Panc1 (cell line): ENCODE measurements around the gene ANTXR2. TPM values are rescaled to one million over a fixed set of nuclear protein-coding genes. Genes with fewer than 3 reads are reported as not detected.

Experiments used
- ATAC-seq: fragments of 200-7000 bp; cut with Tn5 transposase; 2 replicates; pipeline ENCODE4 v1.9.1; 2020; ENCODE audit warnings: mild to moderate bottlenecking, moderate library complexity
- BruUV-seq: library from RNA; stranded (reverse); fragments of 400-500 nt; replicated peaks from 2 replicates; lab custom pipeline; 2021; lab: Mats Ljungman, UMichigan
- CTCF ChIA-PET: fragments of 300-600 bp; sonication (Branson Sonifier 250); formaldehyde crosslinking; loops from one replicate; lab custom pipeline; 2022; ENCODE audit warnings: antibody characterized with exemption; lab: Charles Lee
- POLR2A ChIA-PET: fragments of 300-600 bp; sonication (Branson Sonifier 250); formaldehyde crosslinking; loops from one replicate; lab custom pipeline; 2022; ENCODE audit warnings: antibody characterized with exemption; lab: Charles Lee
- DNase-seq: peaks from one replicate; pipeline ENCODE4 v3.0.0-alpha.2; 2010; ENCODE audit warnings: low read depth, low spot score
- H3K27ac ChIP-seq: 2 replicates; pipeline ENCODE4 v1.5.1; 2011; ENCODE audit warnings: mild to moderate bottlenecking, low read length, inconsistent platforms
- H3K27me3 ChIP-seq: fragments of 200-500 bp; sonication (Bioruptor generic); 2 replicates; pipeline ENCODE4 v1.6.0; 2014; ENCODE audit warnings: low read length, inconsistent platforms; ENCODE audit not compliant: control insufficient read depth, insufficient read depth
- H3K36me3 ChIP-seq: fragments of 200-500 bp; sonication (Bioruptor generic); 2 replicates; pipeline ENCODE4 v1.5.1; 2014; ENCODE audit warnings: inconsistent platforms, mild to moderate bottlenecking, low read length, moderate library complexity; ENCODE audit not compliant: control insufficient read depth, insufficient read depth
- H3K4me1 ChIP-seq: 2 replicates; pipeline ENCODE4 v1.5.1; 2011; ENCODE audit warnings: inconsistent platforms, mild to moderate bottlenecking, low read length, moderate library complexity; ENCODE audit not compliant: control insufficient read depth, insufficient read depth
- H3K4me3 ChIP-seq, 2 experiments: 2 replicates each; pipeline ENCODE4 v1.5.1; 2011 to 2012; ENCODE audit warnings: low read depth in 2 of 2, low read length in 2 of 2, mild to moderate bottlenecking in 2 of 2, inconsistent platforms in 1 of 2, moderate library complexity in 1 of 2
- H3K9me3 ChIP-seq: fragments of 200-500 bp; sonication (Bioruptor generic); 2 replicates; pipeline ENCODE4 v1.5.1; 2014; ENCODE audit warnings: low read depth, mild to moderate bottlenecking, inconsistent platforms, low read length, moderate library complexity; ENCODE audit not compliant: control insufficient read depth, insufficient read depth
- POLR2AphosphoS5 ChIP-seq: IDR thresholded peaks from 2 replicates; pipeline ENCODE4 v1.6.1; 2012; ENCODE audit warnings: mild to moderate bottlenecking, low read depth, low read length, moderate library complexity
- SIN3A ChIP-seq: IDR thresholded peaks from 2 replicates; pipeline ENCODE4 v1.6.1; 2012; ENCODE audit warnings: low read depth, mild to moderate bottlenecking, low read length, moderate library complexity, borderline replicate concordance; ENCODE audit not compliant: insufficient read depth
- TCF7L2 ChIP-seq: IDR thresholded peaks from 2 replicates; pipeline ENCODE4 v1.6.1; 2011; ENCODE audit warnings: mild to moderate bottlenecking, low read depth, low read length, inconsistent platforms
- in situ Hi-C: cut with HindIII; loops from 2 replicates; pipeline ENCODE4 v1.10.0; 2016; ENCODE audit warnings: low sequenced_read_pairs, low pct_unique_long_range_greater_than_20kb
- intact Hi-C: fragments of 100-400 bp; cut with micrococcal nuclease; formaldehyde crosslinking; loops from one replicate; pipeline ENCODE4 v1.10.0; 2022; ENCODE audit not compliant: unreplicated experiment
- total RNA-seq: library from RNA; stranded (reverse); gene quantifications from one replicate; pipeline ENCODE4 v1.2.1, GENCODE V29; 2021; ENCODE audit not compliant: unreplicated experiment
- TF ChIP-seq, protein P1 (sequence below): fragments of 450-650 bp; IDR thresholded peaks from 2 replicates; pipeline ENCODE4 v1.5.1; 2017; ENCODE audit warnings: mild to moderate bottlenecking
- TF ChIP-seq, protein P2 (sequence below), 2 experiments: IDR thresholded peaks; 2 replicates each; pipeline ENCODE4 v1.6.1; 2011 to 2012; ENCODE audit warnings: low read depth in 2 of 2, control low read depth in 1 of 2, low read length in 1 of 2, mild to moderate bottlenecking in 1 of 2, moderate library complexity in 1 of 2; ENCODE audit not compliant: insufficient read depth in 1 of 2

ANTXR2 gene
- total RNA-seq, 1 experiment from 2014 or later: 27.8 TPM

DNA sequence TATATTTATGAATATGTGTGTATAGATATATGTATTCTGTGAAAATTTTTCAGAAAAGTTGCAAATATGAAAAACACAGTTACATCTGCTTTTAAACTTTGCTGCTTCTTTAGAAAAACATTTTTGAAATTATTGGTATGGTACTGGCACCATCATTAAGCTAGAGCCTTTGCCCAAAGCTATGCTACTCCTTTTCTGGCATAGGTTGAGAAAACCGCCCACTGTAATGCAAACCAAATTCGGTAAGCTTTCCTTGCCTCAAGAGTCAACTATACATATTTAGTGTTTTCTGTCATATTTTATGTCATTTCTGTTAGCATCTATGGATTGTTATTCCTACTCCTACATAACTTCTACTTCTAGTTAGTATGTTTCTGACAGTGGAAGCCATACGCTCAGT, 50.7 kb downstream of the ANTXR2 start:
- POLR2A ChIA-PET: no interaction called here
- no peak for ATAC-seq
- intact Hi-C loops: no loop called here
- DNase-seq: no peak
- Histone ChIP-seq H3K36me3 (peaks cover 17% of the 10 kb centered on the region), H3K27ac (no peak overlapping the region), H3K4me3 (no peak overlapping the region), H3K27me3 (no peaks in the 10 kb centered on the region), H3K9me3 (no peaks in the 10 kb centered on the region), H3K4me1 (no peaks in the 10 kb centered on the region; the same call in 1 of the 2 replicates)
- in situ Hi-C loops: no loop called here
- CTCF ChIA-PET: interaction anchor here (0.5 kb wide), 1 partner anchor 315 kb away, joined by 3 read pairs; no protein-coding TSS in a partner anchor
- TF ChIP-seq, protein P1, sequence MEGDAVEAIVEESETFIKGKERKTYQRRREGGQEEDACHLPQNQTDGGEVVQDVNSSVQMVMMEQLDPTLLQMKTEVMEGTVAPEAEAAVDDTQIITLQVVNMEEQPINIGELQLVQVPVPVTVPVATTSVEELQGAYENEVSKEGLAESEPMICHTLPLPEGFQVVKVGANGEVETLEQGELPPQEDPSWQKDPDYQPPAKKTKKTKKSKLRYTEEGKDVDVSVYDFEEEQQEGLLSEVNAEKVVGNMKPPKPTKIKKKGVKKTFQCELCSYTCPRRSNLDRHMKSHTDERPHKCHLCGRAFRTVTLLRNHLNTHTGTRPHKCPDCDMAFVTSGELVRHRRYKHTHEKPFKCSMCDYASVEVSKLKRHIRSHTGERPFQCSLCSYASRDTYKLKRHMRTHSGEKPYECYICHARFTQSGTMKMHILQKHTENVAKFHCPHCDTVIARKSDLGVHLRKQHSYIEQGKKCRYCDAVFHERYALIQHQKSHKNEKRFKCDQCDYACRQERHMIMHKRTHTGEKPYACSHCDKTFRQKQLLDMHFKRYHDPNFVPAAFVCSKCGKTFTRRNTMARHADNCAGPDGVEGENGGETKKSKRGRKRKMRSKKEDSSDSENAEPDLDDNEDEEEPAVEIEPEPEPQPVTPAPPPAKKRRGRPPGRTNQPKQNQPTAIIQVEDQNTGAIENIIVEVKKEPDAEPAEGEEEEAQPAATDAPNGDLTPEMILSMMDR: no peak
- BruUV-seq: no TSS peak

DNA sequence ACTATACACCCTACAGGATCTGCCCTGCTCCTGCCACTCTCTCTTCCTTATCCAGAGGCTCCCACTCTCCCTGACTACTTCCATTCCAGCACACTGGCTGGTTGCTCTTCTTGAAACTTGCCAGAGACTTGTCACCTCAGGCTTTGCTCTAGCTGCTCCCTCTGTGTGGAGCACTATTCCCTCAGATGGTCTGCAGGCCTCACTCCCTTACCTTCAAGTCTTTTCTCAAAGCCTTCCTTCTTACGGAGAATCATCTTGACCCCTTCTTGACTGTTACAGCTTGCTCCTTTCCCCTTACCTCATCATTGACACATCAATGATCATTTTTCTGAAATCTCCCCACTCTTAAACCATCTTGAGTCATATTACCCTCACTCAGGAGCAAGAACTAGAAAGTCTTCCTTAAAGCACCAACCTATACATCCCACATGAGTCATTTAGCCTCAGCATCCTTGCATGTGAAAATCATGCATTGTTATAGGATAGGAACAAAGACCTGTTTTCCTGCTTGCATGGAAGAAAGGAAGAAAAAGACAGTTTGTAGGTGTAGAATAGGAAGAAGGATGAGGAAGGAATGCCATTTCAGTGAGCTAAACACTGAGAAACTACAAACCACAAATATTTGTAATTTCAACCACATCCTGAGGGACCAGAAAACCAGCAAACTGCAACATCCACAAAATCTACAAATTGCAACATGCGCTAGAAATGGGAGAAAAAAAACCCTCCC, 55.7 kb downstream of the ANTXR2 start:
- POLR2A ChIA-PET: no interaction called here
- TF ChIP-seq, protein P1: no peak
- no peak for TF ChIP-seq TCF7L2
- TF ChIP-seq POLR2AphosphoS5: no peak
- TF ChIP-seq SIN3A: no peak
- TF ChIP-seq, protein P2, sequence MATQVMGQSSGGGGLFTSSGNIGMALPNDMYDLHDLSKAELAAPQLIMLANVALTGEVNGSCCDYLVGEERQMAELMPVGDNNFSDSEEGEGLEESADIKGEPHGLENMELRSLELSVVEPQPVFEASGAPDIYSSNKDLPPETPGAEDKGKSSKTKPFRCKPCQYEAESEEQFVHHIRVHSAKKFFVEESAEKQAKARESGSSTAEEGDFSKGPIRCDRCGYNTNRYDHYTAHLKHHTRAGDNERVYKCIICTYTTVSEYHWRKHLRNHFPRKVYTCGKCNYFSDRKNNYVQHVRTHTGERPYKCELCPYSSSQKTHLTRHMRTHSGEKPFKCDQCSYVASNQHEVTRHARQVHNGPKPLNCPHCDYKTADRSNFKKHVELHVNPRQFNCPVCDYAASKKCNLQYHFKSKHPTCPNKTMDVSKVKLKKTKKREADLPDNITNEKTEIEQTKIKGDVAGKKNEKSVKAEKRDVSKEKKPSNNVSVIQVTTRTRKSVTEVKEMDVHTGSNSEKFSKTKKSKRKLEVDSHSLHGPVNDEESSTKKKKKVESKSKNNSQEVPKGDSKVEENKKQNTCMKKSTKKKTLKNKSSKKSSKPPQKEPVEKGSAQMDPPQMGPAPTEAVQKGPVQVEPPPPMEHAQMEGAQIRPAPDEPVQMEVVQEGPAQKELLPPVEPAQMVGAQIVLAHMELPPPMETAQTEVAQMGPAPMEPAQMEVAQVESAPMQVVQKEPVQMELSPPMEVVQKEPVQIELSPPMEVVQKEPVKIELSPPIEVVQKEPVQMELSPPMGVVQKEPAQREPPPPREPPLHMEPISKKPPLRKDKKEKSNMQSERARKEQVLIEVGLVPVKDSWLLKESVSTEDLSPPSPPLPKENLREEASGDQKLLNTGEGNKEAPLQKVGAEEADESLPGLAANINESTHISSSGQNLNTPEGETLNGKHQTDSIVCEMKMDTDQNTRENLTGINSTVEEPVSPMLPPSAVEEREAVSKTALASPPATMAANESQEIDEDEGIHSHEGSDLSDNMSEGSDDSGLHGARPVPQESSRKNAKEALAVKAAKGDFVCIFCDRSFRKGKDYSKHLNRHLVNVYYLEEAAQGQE (IDR thresholded peaks at IDR 0.05; ENCODE audit: insufficient read depth in 1 of 2, low read depth in 2 of 2, low read length in 1 of 2): no peak
- Histone ChIP-seq H3K36me3 (peaks cover 12% of the 10 kb centered on the region), H3K9me3 (no peaks in the 10 kb centered on the region), H3K4me3 (no peak overlapping the region), H3K27ac (no peak overlapping the region), H3K27me3 (no peaks in the 10 kb centered on the region), H3K4me1 (no peaks in the 10 kb centered on the region)
- no peak for ATAC-seq
- CTCF ChIA-PET: no interaction called here
- no peak for DNase-seq
- in situ Hi-C loops (no loop called here), intact Hi-C loops (no loop called here)
- BruUV-seq: no TSS peak
